Stomach (tissue), 4 donors: ENCODE data around the gene GAA.

Experiments
- EP300 ChIP-seq: sonication (generic); formaldehyde crosslinking; IDR thresholded peaks from one replicate; pipeline ENCODE4 v1.6.1; 2017; ENCODE audit warnings: antibody characterized with exemption
- POLR2A ChIP-seq, 4 donors: fragments of 450-650 bp; IDR thresholded peaks; one replicate each; pipeline ENCODE4 v1.6.1; 2016; ENCODE audit warnings: antibody characterized with exemption in 4 of 4, control low read depth in 2 of 4, mild to moderate bottlenecking in 1 of 4, moderate library complexity in 1 of 4
- POLR2AphosphoS5 ChIP-seq, 3 donors: sonication (generic); formaldehyde crosslinking; IDR thresholded peaks; one replicate each; pipeline ENCODE4 v1.6.1; 2016; ENCODE audit warnings: antibody characterized with exemption in 3 of 3
- TF ChIP-seq, protein P1 (sequence below), 7 experiments: fragments of 450-650 bp in 4 of 7; fragments of 200-600 bp in 3 of 7; sonication (generic) in 3 of 7; IDR thresholded peaks; one replicate each; pipeline ENCODE4 v1.5.1; 2016 to 2019; ENCODE audit warnings: antibody characterized with exemption in 7 of 7, control low read depth in 2 of 7, mild to moderate bottlenecking in 1 of 7

DNA sequence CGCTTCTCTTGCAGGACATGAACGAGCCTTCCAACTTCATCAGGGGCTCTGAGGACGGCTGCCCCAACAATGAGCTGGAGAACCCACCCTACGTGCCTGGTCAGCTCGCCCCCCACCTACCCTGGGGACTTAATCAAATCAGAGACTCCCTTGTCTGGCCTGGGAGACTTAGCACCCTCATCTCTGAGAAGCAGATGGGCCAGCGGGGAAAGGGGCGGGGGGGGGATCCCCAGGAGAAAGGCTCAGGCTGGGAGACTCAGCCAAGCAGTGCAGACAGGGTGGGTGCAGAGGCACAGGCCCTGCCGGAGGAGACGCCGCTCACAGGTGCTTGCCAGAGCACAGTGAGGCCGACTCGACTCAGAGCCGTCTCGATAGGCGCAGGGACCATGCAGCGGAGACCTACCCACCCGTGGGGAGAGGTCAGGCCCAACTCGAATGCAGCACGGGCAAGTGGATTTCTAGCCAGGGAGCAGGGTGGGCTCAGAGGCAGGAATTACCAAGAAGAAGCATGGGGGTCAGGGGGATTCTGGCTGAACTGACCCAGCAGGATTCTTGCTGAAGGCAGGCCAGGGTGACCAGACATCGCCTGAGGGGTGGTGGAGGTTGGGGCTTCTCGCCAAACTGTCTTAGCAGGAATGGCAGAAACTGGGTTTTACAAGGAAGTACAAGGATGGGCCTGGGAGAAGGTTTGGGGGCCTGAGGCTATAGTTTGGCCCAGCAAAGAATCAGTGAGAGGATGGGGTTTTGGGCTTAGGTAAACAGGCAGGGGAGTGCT is 9.7 kb downstream of the GAA start:
- no peak for TF ChIP-seq POLR2AphosphoS5 (IDR thresholded peaks at IDR 0.05)
- TF ChIP-seq, protein P1, sequence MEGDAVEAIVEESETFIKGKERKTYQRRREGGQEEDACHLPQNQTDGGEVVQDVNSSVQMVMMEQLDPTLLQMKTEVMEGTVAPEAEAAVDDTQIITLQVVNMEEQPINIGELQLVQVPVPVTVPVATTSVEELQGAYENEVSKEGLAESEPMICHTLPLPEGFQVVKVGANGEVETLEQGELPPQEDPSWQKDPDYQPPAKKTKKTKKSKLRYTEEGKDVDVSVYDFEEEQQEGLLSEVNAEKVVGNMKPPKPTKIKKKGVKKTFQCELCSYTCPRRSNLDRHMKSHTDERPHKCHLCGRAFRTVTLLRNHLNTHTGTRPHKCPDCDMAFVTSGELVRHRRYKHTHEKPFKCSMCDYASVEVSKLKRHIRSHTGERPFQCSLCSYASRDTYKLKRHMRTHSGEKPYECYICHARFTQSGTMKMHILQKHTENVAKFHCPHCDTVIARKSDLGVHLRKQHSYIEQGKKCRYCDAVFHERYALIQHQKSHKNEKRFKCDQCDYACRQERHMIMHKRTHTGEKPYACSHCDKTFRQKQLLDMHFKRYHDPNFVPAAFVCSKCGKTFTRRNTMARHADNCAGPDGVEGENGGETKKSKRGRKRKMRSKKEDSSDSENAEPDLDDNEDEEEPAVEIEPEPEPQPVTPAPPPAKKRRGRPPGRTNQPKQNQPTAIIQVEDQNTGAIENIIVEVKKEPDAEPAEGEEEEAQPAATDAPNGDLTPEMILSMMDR (IDR thresholded peaks at IDR 0.05), result no peak
- TF ChIP-seq POLR2A (IDR thresholded peaks at IDR 0.05), result no peak
- no peak for TF ChIP-seq EP300
